Panc1 (cell line): ENCODE results near the gene LARGE2. TPM values are rescaled to one million over a fixed set of nuclear protein-coding genes. Genes with fewer than 3 reads are reported as not detected.

Source experiments
- ATAC-seq: fragments of 200-7000 bp; cut with Tn5 transposase; 2 replicates; pipeline ENCODE4 v1.9.1; 2020; ENCODE audit warnings: mild to moderate bottlenecking, moderate library complexity
- BruUV-seq: library from RNA; stranded (reverse); fragments of 400-500 nt; replicated peaks from 2 replicates; lab custom pipeline; 2021; lab: Mats Ljungman, UMichigan
- CTCF ChIA-PET: fragments of 300-600 bp; sonication (Branson Sonifier 250); formaldehyde crosslinking; loops from one replicate; lab custom pipeline; 2022; ENCODE audit warnings: antibody characterized with exemption; lab: Charles Lee
- POLR2A ChIA-PET: fragments of 300-600 bp; sonication (Branson Sonifier 250); formaldehyde crosslinking; loops from one replicate; lab custom pipeline; 2022; ENCODE audit warnings: antibody characterized with exemption; lab: Charles Lee
- DNase-seq: peaks from one replicate; pipeline ENCODE4 v3.0.0-alpha.2; 2010; ENCODE audit warnings: low read depth, low spot score
- H3K27ac ChIP-seq: 2 replicates; pipeline ENCODE4 v1.5.1; 2011; ENCODE audit warnings: mild to moderate bottlenecking, low read length, inconsistent platforms
- H3K27me3 ChIP-seq: fragments of 200-500 bp; sonication (Bioruptor generic); 2 replicates; pipeline ENCODE4 v1.6.0; 2014; ENCODE audit warnings: low read length, inconsistent platforms; ENCODE audit not compliant: control insufficient read depth, insufficient read depth
- H3K36me3 ChIP-seq: fragments of 200-500 bp; sonication (Bioruptor generic); 2 replicates; pipeline ENCODE4 v1.5.1; 2014; ENCODE audit warnings: inconsistent platforms, mild to moderate bottlenecking, low read length, moderate library complexity; ENCODE audit not compliant: control insufficient read depth, insufficient read depth
- H3K4me1 ChIP-seq: 2 replicates; pipeline ENCODE4 v1.5.1; 2011; ENCODE audit warnings: inconsistent platforms, mild to moderate bottlenecking, low read length, moderate library complexity; ENCODE audit not compliant: control insufficient read depth, insufficient read depth
- H3K4me3 ChIP-seq, 2 experiments: 2 replicates each; pipeline ENCODE4 v1.5.1; 2011 to 2012; ENCODE audit warnings: low read depth in 2 of 2, low read length in 2 of 2, mild to moderate bottlenecking in 2 of 2, inconsistent platforms in 1 of 2, moderate library complexity in 1 of 2
- H3K9me3 ChIP-seq: fragments of 200-500 bp; sonication (Bioruptor generic); 2 replicates; pipeline ENCODE4 v1.5.1; 2014; ENCODE audit warnings: low read depth, mild to moderate bottlenecking, inconsistent platforms, low read length, moderate library complexity; ENCODE audit not compliant: control insufficient read depth, insufficient read depth
- POLR2AphosphoS5 ChIP-seq: IDR thresholded peaks from 2 replicates; pipeline ENCODE4 v1.6.1; 2012; ENCODE audit warnings: mild to moderate bottlenecking, low read depth, low read length, moderate library complexity
- SIN3A ChIP-seq: IDR thresholded peaks from 2 replicates; pipeline ENCODE4 v1.6.1; 2012; ENCODE audit warnings: low read depth, mild to moderate bottlenecking, low read length, moderate library complexity, borderline replicate concordance; ENCODE audit not compliant: insufficient read depth
- TCF7L2 ChIP-seq: IDR thresholded peaks from 2 replicates; pipeline ENCODE4 v1.6.1; 2011; ENCODE audit warnings: mild to moderate bottlenecking, low read depth, low read length, inconsistent platforms
- in situ Hi-C: cut with HindIII; loops from 2 replicates; pipeline ENCODE4 v1.10.0; 2016; ENCODE audit warnings: low sequenced_read_pairs, low pct_unique_long_range_greater_than_20kb
- intact Hi-C: fragments of 100-400 bp; cut with micrococcal nuclease; formaldehyde crosslinking; loops from one replicate; pipeline ENCODE4 v1.10.0; 2022; ENCODE audit not compliant: unreplicated experiment
- total RNA-seq: library from RNA; stranded (reverse); gene quantifications from one replicate; pipeline ENCODE4 v1.2.1, GENCODE V29; 2021; ENCODE audit not compliant: unreplicated experiment
- TF ChIP-seq, protein P1 (sequence below): fragments of 450-650 bp; IDR thresholded peaks from 2 replicates; pipeline ENCODE4 v1.5.1; 2017; ENCODE audit warnings: mild to moderate bottlenecking
- TF ChIP-seq, protein P2 (sequence below), 2 experiments: IDR thresholded peaks; 2 replicates each; pipeline ENCODE4 v1.6.1; 2011 to 2012; ENCODE audit warnings: low read depth in 2 of 2, control low read depth in 1 of 2, low read length in 1 of 2, mild to moderate bottlenecking in 1 of 2, moderate library complexity in 1 of 2; ENCODE audit not compliant: insufficient read depth in 1 of 2

The LARGE2 gene
- total RNA-seq, 1 experiment from 2014 or later, result 1.4 TPM

DNA sequence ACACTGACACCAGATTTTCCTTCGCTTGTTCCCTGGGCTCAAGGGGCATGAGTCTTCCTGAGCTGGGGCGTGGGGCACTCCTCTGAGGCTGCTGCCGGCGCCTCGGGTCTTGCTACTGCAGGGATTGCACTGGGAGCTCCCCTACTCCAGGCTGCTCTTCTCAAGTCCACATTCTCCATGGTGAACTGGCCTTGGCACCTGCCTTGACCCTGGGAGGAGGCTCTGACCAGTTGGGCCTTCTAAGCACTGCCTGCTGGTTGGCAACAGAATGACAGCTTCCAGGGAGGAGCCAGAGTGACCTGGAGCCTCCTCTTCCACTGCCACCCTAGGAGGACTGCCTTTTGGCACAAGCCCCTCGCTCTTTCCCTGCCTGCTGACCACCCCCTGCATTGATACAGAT is 24.9 kb upstream of the LARGE2 start:
- Histone ChIP-seq H3K4me3 (no peak overlapping the region), H3K9me3 (no peaks in the 10 kb centered on the region), H3K4me1 (peaks cover 6% of the 10 kb centered on the region; the same call in 1 of the 2 replicates), H3K27ac (no peak overlapping the region), H3K27me3 (no peaks in the 10 kb centered on the region), H3K36me3 (no peaks in the 10 kb centered on the region)
- intact Hi-C loops (no loop called here), in situ Hi-C loops (no loop called here)
- DNase-seq (no peak), ATAC-seq (no peak)
- ChIA-PET POLR2A (no interaction called here), CTCF (no interaction called here)
- BruUV-seq, result no TSS peak
- TF ChIP-seq, protein P1, sequence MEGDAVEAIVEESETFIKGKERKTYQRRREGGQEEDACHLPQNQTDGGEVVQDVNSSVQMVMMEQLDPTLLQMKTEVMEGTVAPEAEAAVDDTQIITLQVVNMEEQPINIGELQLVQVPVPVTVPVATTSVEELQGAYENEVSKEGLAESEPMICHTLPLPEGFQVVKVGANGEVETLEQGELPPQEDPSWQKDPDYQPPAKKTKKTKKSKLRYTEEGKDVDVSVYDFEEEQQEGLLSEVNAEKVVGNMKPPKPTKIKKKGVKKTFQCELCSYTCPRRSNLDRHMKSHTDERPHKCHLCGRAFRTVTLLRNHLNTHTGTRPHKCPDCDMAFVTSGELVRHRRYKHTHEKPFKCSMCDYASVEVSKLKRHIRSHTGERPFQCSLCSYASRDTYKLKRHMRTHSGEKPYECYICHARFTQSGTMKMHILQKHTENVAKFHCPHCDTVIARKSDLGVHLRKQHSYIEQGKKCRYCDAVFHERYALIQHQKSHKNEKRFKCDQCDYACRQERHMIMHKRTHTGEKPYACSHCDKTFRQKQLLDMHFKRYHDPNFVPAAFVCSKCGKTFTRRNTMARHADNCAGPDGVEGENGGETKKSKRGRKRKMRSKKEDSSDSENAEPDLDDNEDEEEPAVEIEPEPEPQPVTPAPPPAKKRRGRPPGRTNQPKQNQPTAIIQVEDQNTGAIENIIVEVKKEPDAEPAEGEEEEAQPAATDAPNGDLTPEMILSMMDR, result no peak
- TF ChIP-seq, protein P2, sequence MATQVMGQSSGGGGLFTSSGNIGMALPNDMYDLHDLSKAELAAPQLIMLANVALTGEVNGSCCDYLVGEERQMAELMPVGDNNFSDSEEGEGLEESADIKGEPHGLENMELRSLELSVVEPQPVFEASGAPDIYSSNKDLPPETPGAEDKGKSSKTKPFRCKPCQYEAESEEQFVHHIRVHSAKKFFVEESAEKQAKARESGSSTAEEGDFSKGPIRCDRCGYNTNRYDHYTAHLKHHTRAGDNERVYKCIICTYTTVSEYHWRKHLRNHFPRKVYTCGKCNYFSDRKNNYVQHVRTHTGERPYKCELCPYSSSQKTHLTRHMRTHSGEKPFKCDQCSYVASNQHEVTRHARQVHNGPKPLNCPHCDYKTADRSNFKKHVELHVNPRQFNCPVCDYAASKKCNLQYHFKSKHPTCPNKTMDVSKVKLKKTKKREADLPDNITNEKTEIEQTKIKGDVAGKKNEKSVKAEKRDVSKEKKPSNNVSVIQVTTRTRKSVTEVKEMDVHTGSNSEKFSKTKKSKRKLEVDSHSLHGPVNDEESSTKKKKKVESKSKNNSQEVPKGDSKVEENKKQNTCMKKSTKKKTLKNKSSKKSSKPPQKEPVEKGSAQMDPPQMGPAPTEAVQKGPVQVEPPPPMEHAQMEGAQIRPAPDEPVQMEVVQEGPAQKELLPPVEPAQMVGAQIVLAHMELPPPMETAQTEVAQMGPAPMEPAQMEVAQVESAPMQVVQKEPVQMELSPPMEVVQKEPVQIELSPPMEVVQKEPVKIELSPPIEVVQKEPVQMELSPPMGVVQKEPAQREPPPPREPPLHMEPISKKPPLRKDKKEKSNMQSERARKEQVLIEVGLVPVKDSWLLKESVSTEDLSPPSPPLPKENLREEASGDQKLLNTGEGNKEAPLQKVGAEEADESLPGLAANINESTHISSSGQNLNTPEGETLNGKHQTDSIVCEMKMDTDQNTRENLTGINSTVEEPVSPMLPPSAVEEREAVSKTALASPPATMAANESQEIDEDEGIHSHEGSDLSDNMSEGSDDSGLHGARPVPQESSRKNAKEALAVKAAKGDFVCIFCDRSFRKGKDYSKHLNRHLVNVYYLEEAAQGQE (IDR thresholded peaks at IDR 0.05; ENCODE audit: insufficient read depth in 1 of 2, low read depth in 2 of 2, low read length in 1 of 2), result no peak
- TF ChIP-seq POLR2AphosphoS5, result no peak
- TF ChIP-seq TCF7L2, result no peak
- no peak for TF ChIP-seq SIN3A

DNA sequence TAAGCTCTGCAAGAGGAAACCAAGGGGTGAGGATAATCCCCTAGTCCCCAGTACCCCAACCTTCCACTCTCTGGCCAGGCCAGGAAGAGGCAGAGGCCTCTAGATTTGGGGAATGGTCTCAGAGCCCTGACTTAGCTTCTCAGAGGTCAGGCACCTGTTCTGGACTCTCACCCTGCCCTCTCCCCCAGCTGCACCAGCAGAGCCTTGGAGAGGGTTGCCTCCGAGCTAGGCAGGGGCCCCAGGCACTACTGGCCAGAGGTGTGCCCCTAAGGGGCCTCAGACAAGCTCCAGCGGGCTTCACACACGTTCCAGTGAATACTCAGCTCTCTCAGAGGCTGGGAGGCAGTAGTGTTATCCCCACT is 23.4 kb upstream of the LARGE2 start:
- intact Hi-C loops, result no loop called here
- in situ Hi-C loops, result no loop called here
- TF ChIP-seq, protein P1, result no peak
- TF ChIP-seq TCF7L2 (no peak), SIN3A (no peak), POLR2AphosphoS5 (no peak)
- H3K27me3 ChIP-seq, result no peaks in the 10 kb centered on the region
- peaks cover 6% of the 10 kb centered on the region; the same call in 1 of the 2 replicates for H3K4me1 ChIP-seq
- no peak overlapping the region for H3K27ac ChIP-seq
- peak overlapping the region; percentile 53 to 59 for H3K4me3 ChIP-seq
- no TSS peak for BruUV-seq
- no peak for ATAC-seq
- POLR2A ChIA-PET, result no interaction called here
- CTCF ChIA-PET, result no interaction called here
- DNase-seq, result no peak
- H3K9me3 ChIP-seq, result no peaks in the 10 kb centered on the region
- H3K36me3 ChIP-seq, result no peaks in the 10 kb centered on the region
